Caco-2 (cell line): ENCODE results near the gene ARHGAP44. TPM values are rescaled to one million over a fixed set of nuclear protein-coding genes. Genes with fewer than 3 reads are reported as not detected.

Experiments
- BruUV-seq: library from RNA; stranded (reverse); fragments of 400-500 nt; replicated peaks from 2 replicates; lab custom pipeline; 2021; lab: Mats Ljungman, UMichigan
- CTCF ChIA-PET: fragments of 300-600 bp; sonication (Branson Sonifier 250); formaldehyde crosslinking; loops from one replicate; lab custom pipeline; 2022; ENCODE audit warnings: antibody characterized with exemption; lab: Charles Lee
- POLR2A ChIA-PET: fragments of 300-600 bp; sonication (Branson Sonifier 250); formaldehyde crosslinking; loops from one replicate; lab custom pipeline; 2022; ENCODE audit warnings: antibody characterized with exemption; lab: Charles Lee
- DNase-seq, 2 experiments: peaks; one replicate each; pipeline versions ENCODE4 v3.0.0 to v3.0.0-alpha.2; 2020 to 2022
- H3K27me3 ChIP-seq: replicated peaks from 2 replicates; pipeline ENCODE4 v1.6.0; 2011; ENCODE audit warnings: low read length; ENCODE audit not compliant: control insufficient read depth, insufficient read depth
- H3K36me3 ChIP-seq: 2 replicates; pipeline ENCODE4 v1.5.1; 2011; ENCODE audit warnings: low read length; ENCODE audit not compliant: control insufficient read depth, insufficient read depth
- H3K4me1 ChIP-seq: fragments of 250-450 bp; sonication (Bioruptor Pico); 2 replicates; pipeline ENCODE4 v1.5.1; 2020; ENCODE audit warnings: mild to moderate bottlenecking
- H3K4me3 ChIP-seq: 2 replicates; pipeline ENCODE4 v1.5.1; 2011; ENCODE audit warnings: low read depth, mild to moderate bottlenecking, control low read depth, low read length
- H3K9me3 ChIP-seq: fragments of 250-450 bp; sonication (Bioruptor Pico); 2 replicates; pipeline ENCODE4 v1.5.1; 2020; ENCODE audit warnings: mild to moderate bottlenecking, moderate library complexity
- H3K27ac Mint-ChIP-seq: one replicate; pipeline ENCODE4 v1.8.0; 2022; ENCODE audit warnings: mixed read lengths; ENCODE audit not compliant: unreplicated experiment
- H3K27me3 Mint-ChIP-seq: one replicate; pipeline ENCODE4 v1.8.0; 2022; ENCODE audit warnings: mixed read lengths; ENCODE audit not compliant: insufficient read depth, unreplicated experiment
- H3K36me3 Mint-ChIP-seq: one replicate; pipeline ENCODE4 v1.8.0; 2022; ENCODE audit warnings: mild to moderate bottlenecking, mixed read lengths; ENCODE audit not compliant: insufficient read depth, unreplicated experiment
- H3K4me1 Mint-ChIP-seq: one replicate; pipeline ENCODE4 v1.8.0; 2022; ENCODE audit warnings: low read depth, mixed read lengths; ENCODE audit not compliant: unreplicated experiment
- H3K4me3 Mint-ChIP-seq: one replicate; pipeline ENCODE4 v1.8.0; 2022; ENCODE audit warnings: mild to moderate bottlenecking, moderate library complexity, mixed read lengths; ENCODE audit not compliant: unreplicated experiment
- H3K9me3 Mint-ChIP-seq: one replicate; pipeline ENCODE4 v1.8.0; 2022; ENCODE audit warnings: mixed read lengths; ENCODE audit not compliant: unreplicated experiment
- intact Hi-C: fragments of 100-400 bp; cut with micrococcal nuclease; formaldehyde crosslinking; loops from one replicate; pipeline ENCODE4 v1.10.0; 2022; ENCODE audit not compliant: unreplicated experiment
- total RNA-seq: library from RNA; stranded (reverse); gene quantifications from 2 replicates; pipeline ENCODE4 v1.2.3, GENCODE V29; 2022
- TF ChIP-seq, protein P1 (sequence below), 2 experiments: fragments of 200-600 bp in 1 of 2; IDR thresholded peaks; 1 replicate in 1 of 2; 2 replicates in 1 of 2; pipeline versions ENCODE4 v1.5.1 to v1.8.0; 2011 to 2022; ENCODE audit warnings: antibody characterized with exemption in 1 of 2, control low read depth in 1 of 2, inconsistent platforms in 1 of 2, low read depth in 1 of 2, low read length in 1 of 2, mild to moderate bottlenecking in 1 of 2, moderate library complexity in 1 of 2; ENCODE audit not compliant: insufficient read depth in 1 of 2, severe bottlenecking in 1 of 2, unreplicated experiment in 1 of 2

Gene ARHGAP44
- total RNA-seq, 1 experiment from 2014 or later: 4.5 TPM

DNA sequence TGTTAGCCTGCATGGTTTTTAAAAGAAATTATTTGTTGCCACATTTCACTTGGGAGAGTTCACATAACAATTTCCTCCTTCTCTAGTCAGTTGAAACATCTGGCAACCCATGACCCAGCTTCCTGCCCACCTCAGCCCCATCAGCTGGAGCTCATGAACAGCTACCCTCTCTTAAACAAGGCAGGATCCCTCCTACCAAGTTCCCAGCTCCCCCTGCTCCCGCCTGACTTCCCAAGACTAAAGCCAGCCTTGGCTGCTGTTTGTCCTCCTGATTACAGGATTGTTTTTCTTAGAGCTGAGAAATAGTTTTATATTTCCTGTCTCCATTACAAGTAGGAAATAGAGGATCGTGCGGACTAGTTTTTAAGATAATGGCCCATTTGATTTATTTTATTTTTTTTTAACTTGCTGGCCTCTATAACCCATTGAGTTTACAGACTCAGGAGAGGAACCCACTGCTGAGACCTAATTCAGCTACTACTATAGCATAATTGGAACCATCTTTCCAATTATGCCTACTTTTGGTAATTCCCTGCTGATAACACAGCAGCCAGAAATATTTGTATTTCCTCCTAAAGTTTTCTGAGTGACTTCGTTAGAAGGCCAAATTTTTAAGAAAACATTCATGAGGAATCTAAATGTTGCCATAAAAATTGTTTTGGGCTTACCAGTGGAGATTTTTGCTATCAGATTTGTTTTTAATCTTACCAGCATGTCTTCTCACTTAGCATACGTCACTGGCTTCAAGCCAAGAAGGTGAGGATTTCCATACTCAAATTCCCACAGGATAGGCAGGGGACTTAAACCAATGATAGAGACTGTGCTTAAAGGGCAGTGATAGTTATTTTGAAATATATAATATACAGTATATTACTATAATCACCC lies 138.5 kb downstream of the ARHGAP44 start:
- ChIA-PET POLR2A (no interaction called here), CTCF (no interaction called here)
- no TSS peak for BruUV-seq
- H3K36me3 ChIP-seq: no peaks in the 10 kb centered on the region
- TF ChIP-seq, protein P1, sequence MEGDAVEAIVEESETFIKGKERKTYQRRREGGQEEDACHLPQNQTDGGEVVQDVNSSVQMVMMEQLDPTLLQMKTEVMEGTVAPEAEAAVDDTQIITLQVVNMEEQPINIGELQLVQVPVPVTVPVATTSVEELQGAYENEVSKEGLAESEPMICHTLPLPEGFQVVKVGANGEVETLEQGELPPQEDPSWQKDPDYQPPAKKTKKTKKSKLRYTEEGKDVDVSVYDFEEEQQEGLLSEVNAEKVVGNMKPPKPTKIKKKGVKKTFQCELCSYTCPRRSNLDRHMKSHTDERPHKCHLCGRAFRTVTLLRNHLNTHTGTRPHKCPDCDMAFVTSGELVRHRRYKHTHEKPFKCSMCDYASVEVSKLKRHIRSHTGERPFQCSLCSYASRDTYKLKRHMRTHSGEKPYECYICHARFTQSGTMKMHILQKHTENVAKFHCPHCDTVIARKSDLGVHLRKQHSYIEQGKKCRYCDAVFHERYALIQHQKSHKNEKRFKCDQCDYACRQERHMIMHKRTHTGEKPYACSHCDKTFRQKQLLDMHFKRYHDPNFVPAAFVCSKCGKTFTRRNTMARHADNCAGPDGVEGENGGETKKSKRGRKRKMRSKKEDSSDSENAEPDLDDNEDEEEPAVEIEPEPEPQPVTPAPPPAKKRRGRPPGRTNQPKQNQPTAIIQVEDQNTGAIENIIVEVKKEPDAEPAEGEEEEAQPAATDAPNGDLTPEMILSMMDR (IDR thresholded peaks at IDR 0.05; ENCODE audit: insufficient read depth in 1 of 2, low read depth in 1 of 2, low read length in 1 of 2, severe bottlenecking in 1 of 2, unreplicated experiment in 1 of 2): no peak
- Mint-ChIP-seq H3K27me3 (no peaks in the 10 kb centered on the region), H3K27ac (no peak overlapping the region), H3K4me3 (no peak overlapping the region), H3K36me3 (no peaks in the 10 kb centered on the region), H3K4me1 (no peaks in the 10 kb centered on the region), H3K9me3 (no peaks in the 10 kb centered on the region)
- intact Hi-C loops: loop anchor here (2.0 kb wide), 1 partner anchor 75 kb away; no protein-coding TSS in a partner anchor
- H3K4me3 ChIP-seq: no peak overlapping the region
- H3K4me1 ChIP-seq: no peaks in the 10 kb centered on the region
- DNase-seq: no peak
- H3K27me3 ChIP-seq: no peaks in the 10 kb centered on the region
- H3K9me3 ChIP-seq: no peaks in the 10 kb centered on the region

DNA sequence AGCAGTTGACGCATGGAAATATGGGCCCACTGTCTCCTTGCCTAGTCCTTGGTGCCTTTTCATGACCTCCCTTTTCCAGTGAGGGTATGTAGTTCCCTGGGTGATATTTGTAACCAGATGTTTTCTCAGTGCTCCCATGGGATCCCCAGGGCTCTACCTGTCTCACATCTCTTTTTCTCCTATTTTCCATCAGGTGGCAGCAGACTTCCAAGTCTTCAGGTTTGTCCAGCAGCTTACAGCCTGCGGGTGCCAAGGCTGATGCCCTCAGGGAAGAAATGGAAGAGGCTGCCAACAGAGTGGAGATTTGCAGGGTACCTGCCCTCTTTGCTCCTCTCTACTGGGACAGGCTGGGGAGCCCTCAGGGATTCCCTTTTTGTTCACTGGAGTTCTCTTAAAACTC lies 139.4 kb downstream of the ARHGAP44 start:
- H3K9me3 Mint-ChIP-seq: no peaks in the 10 kb centered on the region
- no peaks in the 10 kb centered on the region for H3K4me1 ChIP-seq
- H3K36me3 ChIP-seq: no peaks in the 10 kb centered on the region
- intact Hi-C loops: loop anchor here (2.0 kb wide), 1 partner anchor 74 kb away; no protein-coding TSS in a partner anchor
- DNase-seq: peak in 1 of 2 experiments; percentile 1
- no peaks in the 10 kb centered on the region for H3K36me3 Mint-ChIP-seq
- no peak overlapping the region for H3K4me3 Mint-ChIP-seq
- H3K27me3 Mint-ChIP-seq: no peaks in the 10 kb centered on the region
- no peak overlapping the region for H3K4me3 ChIP-seq
- no peaks in the 10 kb centered on the region for H3K27me3 ChIP-seq
- no peaks in the 10 kb centered on the region for H3K4me1 Mint-ChIP-seq
- H3K9me3 ChIP-seq: no peaks in the 10 kb centered on the region
- TF ChIP-seq, protein P1 (IDR thresholded peaks at IDR 0.05; ENCODE audit: insufficient read depth in 1 of 2, low read depth in 1 of 2, low read length in 1 of 2, severe bottlenecking in 1 of 2, unreplicated experiment in 1 of 2): peak in 1 of 2 experiments; percentile 29
- no TSS peak for BruUV-seq
- ChIA-PET POLR2A (no interaction called here), CTCF (no interaction called here)
- no peak overlapping the region for H3K27ac Mint-ChIP-seq

DNA sequence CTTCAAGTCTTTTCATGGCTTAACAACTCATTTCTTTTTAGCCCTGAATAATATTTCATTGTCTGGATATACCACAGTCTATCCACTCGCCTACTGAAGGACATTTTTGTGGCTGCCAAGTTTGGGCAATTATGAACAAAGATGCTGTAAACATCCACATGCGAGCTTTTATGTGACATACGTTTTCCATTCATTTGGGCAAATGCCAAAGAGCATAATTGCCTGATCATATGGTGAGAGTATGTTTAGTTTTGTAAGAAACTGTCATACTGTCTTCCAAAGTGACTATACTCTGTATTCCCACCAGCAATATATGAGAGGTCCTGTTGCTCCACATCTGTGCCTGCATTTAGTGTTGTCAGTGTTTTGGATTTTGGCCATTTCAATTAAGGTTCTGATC lies 147.2 kb downstream of the ARHGAP44 start:
- no peaks in the 10 kb centered on the region for H3K27me3 ChIP-seq
- POLR2A ChIA-PET: no interaction called here
- BruUV-seq: no TSS peak
- H3K4me3 ChIP-seq: no peak overlapping the region
- Mint-ChIP-seq H3K4me1 (no peaks in the 10 kb centered on the region), H3K4me3 (no peak overlapping the region), H3K27ac (no peak overlapping the region), H3K9me3 (no peaks in the 10 kb centered on the region), H3K36me3 (no peaks in the 10 kb centered on the region), H3K27me3 (no peaks in the 10 kb centered on the region)
- intact Hi-C loops: no loop called here
- H3K9me3 ChIP-seq: no peaks in the 10 kb centered on the region
- TF ChIP-seq, protein P1 (IDR thresholded peaks at IDR 0.05; ENCODE audit: insufficient read depth in 1 of 2, low read depth in 1 of 2, low read length in 1 of 2, severe bottlenecking in 1 of 2, unreplicated experiment in 1 of 2): no peak
- DNase-seq: no peak
- no peaks in the 10 kb centered on the region for H3K4me1 ChIP-seq
- CTCF ChIA-PET: no interaction called here
- no peaks in the 10 kb centered on the region for H3K36me3 ChIP-seq
